GM21447 (cell line): ENCODE measurements around the gene HOXA1.

Source experiments
- ATAC-seq: cut with Tn5 transposase; IDR thresholded peaks from one replicate; pipeline ENCODE4 v1.9.1; 2021; ENCODE audit not compliant: unreplicated experiment

HOXA1 gene

GRCh38 chr7:27094304-27095049 lies 1.3 kb downstream of the HOXA1 start:
- no peak for ATAC-seq

- ATAC-seq: no peak
Observed at GRCh38 chr7:27093184-27093895, 2.5 kb downstream of the HOXA1 start.

- no peak for ATAC-seq
Observed at GRCh38 chr7:27092819-27093110, 3.0 kb downstream of the HOXA1 start.

GRCh38 chr7:27091941-27092818 lies 3.6 kb downstream of the HOXA1 start:
- no peak for ATAC-seq

- no peak for ATAC-seq
Observed at GRCh38 chr7:27091105-27091504, 4.7 kb downstream of the HOXA1 start.

- ATAC-seq: no peak
Observed at GRCh38 chr7:27088002-27088922, 7.5 kb downstream of the HOXA1 start.

GRCh38 chr7:27083646-27084045 lies 12.2 kb downstream of the HOXA1 start:
- ATAC-seq: no peak

- no peak for ATAC-seq
Observed at GRCh38 chr7:27082171-27082570, 13.6 kb downstream of the HOXA1 start.

GRCh38 chr7:27080844-27081436 lies 14.9 kb downstream of the HOXA1 start:
- ATAC-seq: no peak

GRCh38 chr7:27079234-27079975 lies 16.4 kb downstream of the HOXA1 start:
- ATAC-seq: no peak

GRCh38 chr7:27078616-27079233 lies 17.1 kb downstream of the HOXA1 start:
- ATAC-seq: no peak

- no peak for ATAC-seq
Observed at GRCh38 chr7:27073076-27073475, 22.7 kb downstream of the HOXA1 start.

- ATAC-seq: no peak
Observed at GRCh38 chr7:27071622-27072390, 24.0 kb downstream of the HOXA1 start.

- ATAC-seq: no peak
Observed at GRCh38 chr7:27068259-27068658, 27.5 kb downstream of the HOXA1 start.

GRCh38 chr7:27066148-27066547 lies 29.7 kb downstream of the HOXA1 start:
- no peak for ATAC-seq

- no peak for ATAC-seq
Observed at GRCh38 chr7:27065709-27066108, 30.1 kb downstream of the HOXA1 start.

- no peak for ATAC-seq
Observed at GRCh38 chr7:27064661-27065060, 31.1 kb downstream of the HOXA1 start.

GRCh38 chr7:27064159-27064558 lies 31.6 kb downstream of the HOXA1 start:
- no peak for ATAC-seq
